GM19043 (cell line): Measurements from ENCODE around the gene ZSCAN9.

Experiments
- ATAC-seq: cut with Tn5 transposase; IDR thresholded peaks from one replicate; pipeline ENCODE4 v1.9.1; 2021; ENCODE audit warnings: low read depth; ENCODE audit not compliant: unreplicated experiment

ZSCAN9 gene

DNA sequence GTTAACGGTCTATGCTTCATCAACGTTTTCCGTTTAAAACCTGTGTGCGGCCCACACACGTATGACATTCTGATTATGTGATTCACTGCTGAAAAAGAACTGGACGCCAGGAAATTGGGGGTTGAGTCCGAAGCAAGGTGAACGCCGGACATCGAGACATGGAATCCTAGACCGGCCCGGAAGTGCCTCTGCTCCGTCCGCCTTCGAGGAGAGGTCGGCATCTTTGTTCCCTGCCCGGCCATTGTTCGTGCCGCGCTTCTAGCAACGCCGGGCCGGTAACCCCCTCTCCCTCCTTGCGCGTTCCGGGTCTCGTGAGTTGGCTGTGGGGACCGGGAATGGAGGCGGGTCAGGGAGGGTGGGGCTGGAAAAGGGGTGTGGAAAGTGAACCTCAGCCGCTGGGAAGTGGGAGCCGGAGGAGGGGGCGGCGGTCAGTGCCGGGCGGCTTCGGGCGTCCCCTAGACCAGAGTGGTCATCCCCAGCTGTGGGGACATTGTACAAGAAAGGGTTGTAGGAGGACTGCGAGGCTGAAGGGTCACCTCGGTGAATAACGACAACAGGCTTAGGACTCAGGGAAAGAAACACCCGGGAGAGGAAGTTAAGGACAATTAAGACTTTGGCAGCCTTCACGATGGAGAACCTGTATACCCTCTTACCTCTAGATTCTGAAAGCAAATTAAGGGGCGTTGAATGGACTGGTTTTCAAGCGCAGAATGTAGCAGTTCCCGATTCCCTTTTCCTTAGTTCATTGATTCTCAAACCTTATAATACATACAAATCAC, at the start of gene ZSCAN9:
Gene ZSCAN9 (plus strand): TSS at position 220 of the 779 bp plus-strand sequence. CDS start 1,810 bp downstream, outside the sequence.
- ATAC-seq: peak; percentile 92

DNA sequence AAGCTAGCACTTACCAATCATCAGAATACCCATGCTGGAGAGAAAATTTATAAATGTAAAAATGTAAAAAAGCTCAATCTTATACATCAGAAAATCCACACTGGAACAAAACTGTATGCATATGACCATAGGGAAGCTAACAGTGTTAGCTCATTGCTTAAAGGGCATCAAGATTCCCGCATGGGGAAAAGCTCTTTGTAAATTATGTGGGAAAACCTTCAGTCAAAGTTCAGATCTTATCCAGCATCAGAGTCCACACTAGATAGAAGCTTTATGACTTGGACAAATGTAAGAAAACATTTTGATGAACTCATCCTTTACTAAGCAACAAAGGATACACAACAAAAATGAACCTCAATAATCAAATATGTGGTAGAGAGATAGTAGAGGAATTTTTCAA, 48.7 kb upstream of the ZSCAN9 start:
- no peak for ATAC-seq

DNA sequence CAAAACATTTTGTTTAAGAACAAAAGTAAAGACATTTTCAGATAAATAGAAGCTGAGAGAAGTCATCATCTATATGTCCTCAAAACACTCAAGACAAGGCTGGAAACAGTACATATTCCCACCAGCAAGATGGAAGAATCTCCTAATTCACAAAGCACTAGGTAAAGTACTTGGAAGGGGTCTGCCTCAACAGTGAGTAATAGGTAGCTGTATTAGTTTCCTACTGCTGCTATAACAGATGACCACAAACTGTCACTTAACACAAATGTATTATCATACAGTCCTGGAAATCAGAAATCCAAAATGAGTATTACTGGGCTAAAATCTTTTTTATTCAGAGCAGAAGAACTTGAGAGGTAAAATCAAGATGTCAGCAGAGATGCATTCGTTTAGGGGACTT, 42.8 kb upstream of the ZSCAN9 start:
- no peak for ATAC-seq

DNA sequence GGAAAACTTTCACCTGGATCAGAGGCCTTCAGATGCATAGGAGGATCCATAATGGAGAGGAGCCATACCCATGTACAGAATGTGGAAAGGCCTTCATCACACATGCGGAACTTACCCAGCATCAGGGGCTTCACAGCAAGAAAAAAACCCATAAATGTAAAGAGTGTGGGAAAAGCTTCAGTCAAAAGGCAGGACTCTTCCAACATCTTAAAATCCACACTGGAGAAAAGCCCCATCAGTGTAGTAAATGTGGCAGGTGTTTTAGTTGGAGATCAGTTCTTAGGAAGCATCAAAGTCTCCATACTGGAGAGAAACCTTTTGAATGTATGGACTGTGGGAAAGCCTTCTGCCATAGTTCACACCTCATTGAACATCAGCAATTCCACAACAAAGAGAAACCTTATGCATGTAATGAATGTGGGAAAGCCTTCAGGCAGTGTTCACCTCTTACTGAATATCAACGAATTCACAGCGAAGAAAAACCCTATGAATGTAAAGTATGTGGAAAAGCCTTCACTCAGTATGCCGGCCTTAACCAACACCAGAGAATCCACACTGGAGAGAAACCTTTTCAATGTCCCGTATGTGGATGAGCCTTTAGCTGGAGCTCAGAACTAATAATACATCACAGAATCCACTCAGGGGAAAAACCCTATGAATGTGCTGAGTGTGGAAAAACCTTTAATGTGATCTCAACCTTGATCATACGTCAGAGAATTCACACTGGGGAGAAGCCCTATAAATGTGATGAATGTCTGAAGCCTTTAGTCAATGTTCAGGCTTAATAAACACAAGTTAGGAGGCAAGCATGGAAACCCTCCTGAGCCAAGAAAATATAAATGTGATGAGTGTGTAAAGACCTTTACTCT, 36.7 kb upstream of the ZSCAN9 start:
- ATAC-seq: no peak

DNA sequence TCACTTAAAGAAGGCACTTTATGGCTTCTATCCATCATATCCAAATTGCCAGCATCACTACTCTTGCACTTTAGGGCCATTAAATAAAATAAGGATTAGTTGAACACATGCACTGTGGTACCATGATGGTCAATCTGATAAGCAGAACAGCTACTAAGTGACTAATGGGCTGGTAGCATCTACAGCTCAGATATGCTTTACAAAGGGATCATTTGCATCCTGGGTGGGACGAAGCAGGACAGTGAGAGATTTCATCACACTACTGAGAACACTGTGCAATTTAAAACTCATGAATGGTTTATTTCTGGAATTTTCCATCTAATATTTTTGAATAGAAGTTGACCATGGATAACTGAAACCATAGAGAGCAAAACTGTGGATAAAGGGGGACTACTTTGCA, 25.1 kb upstream of the ZSCAN9 start:
- no peak for ATAC-seq

DNA sequence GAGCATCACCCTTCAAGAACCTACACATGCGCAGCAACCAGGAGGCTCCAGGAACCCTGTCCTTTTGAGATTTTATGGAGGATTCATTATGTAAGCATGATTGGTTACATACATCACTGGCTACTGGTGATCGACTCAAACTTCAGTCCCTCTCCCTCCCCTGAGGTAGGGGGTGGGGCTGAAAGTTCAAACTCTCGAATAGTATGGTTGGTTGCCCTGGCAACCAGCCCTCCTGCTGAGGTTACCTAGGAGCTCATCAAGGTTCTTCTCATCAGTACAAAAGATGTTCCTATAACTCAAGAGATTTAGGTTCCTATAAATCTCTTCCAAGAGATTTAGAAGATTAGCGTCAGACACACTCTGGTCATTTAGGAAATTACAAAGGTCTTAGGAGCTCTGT, 21.9 kb upstream of the ZSCAN9 start:
- no peak for ATAC-seq

DNA sequence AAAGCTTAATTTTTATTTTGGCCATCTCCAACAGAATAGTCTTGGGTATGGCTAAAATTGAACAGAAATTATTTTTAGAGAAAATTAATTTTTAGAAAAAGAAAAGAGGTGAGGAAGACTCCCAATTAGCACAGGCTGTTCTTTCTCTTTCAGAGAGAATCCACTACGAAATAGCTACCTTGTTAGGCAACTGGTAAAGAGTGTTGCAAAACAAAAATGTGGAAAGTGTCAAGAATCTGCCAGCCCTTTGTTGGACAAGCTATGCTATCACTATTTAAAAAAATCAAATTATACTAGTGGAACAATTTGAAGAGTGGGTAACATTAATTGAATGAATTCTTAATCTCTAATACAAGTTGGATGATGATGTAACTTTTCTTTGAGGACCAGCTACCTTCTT, 19.2 kb upstream of the ZSCAN9 start:
- ATAC-seq: no peak

DNA sequence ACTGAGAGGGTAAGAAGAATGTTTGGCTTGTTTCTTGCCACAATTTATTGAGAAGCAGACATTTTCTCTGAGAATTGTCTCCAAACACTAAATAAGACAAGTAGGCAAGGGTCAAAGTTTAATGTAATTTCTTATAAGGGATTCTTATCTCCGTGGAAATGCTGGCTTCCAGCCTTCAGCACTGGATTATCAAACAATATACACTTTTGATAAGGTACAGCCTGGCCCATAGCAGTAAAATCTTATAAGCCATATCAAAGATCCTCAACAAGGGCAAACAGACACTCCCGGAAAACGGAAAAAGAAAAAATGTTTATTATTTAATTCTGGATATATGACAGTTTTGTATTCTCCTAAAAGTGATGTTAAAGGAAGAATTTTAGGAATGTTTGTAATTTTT, 18.5 kb upstream of the ZSCAN9 start:
- no peak for ATAC-seq

DNA sequence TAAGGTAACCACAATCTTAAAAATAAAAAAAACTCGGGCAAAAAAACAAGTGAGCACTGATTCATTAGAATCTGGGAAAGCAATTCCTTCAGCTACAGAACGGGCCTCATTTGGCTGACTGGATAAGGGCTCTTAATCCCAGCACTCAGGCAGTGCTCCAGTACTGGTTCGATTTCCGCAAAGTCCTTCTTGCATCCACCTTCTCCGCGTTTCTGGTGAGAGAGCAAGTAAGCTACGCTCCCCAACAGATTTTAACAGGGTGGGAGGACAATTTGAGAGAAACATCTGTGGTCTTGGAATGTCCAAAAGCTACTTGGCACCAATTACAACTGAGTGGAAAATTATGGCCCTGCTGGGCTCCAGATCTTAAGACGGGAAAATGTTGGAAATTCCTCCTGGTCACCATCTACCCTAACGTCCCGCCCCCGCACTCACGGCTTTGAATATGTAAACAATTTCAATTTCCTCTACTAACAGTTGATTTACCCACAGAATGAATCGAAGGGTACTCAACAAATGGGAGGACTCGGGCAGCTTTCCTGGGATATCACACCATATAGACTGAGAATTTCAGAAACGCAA, 18.1 kb upstream of the ZSCAN9 start:
- no peak for ATAC-seq

DNA sequence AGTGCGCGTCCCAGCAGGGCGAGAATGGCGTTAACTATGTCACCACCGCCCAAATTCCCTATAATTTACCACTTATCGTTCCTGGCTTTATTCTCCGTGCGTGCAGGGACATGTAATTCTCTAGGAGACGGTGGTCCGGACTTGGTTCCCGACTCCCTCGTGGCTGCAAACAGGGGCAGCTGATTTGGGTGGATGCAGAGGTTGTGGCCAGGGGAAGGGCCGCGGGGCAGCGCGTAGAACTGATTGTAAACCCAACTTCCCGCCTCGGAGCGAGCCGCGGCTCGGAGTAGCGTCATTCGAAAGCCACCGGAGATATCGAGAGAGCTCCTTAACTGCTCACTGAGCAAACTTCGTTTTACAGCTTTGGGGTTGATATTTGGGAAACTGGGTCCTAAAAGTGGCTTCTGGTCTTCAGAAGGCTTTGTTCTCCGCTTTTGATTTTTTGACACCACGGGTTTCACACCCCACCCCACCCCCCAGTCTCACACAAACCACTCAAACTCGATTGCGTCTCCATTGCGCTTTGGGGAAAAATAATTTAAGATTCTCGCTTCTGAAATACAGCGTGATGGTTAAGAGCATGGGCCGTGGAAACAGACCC, 17.5 kb upstream of the ZSCAN9 start:
- ATAC-seq: no peak

DNA sequence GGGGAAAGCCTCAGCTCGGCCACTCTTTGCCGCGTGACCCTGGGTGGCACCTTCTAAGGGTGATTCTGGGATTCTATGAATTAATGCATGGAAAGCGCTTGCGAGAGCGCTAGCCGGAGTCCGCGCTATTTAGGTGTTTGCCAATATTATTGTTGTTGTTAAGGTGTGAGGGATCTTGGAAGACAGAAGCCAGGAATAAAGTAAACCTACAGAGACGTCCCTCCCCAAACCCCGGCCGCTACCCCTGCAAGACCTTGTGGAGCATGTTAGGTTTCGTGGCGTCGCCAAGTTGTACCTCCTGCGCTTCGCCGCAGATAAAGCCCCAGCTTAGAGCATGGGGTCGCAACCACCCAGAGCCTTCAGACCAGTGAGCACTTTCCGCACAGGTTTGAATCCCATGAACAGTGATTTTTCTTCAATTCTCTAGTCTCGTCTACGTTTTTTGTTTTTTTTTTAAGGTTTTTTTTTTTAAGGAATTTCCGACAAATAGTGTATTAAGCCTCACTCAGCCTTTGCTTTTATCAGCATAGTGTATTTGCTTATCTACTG, 16.9 kb upstream of the ZSCAN9 start:
- no peak for ATAC-seq

DNA sequence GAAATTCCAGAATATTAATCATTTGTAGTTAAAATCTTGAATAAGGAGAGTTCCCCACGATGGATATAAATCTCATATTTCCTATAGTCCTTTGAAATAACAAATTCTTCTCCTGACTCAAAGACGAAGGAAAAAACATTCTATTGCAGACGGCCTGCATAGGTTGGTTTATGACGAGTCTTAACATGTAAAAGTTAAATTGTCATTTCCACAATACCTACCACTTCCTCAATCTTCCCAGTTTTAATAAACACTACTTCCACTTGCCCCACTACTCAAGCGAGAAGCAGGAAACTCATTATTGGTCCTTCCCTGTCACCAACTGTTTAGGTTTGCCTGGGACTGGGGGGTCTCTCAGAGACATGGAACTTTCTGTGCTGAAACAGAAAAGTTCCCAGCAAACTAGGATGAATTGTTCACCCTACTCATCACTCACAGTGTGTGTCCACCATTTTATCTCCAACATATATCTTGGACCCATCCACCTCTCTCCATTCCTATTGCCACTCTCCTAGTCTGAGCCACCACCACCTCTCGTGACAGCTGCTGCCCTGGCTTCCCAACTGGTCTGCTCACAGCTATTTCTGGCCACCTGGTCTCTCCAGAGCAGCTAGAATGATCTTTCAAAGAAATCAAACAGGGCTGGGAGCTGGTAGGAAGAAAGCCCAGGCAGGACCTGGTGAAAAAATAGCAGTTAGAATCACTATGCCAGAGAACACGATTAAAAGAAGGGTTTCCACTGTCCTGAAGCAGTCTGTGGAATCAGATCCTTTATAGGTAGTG, 15.1 kb upstream of the ZSCAN9 start:
- no peak for ATAC-seq

DNA sequence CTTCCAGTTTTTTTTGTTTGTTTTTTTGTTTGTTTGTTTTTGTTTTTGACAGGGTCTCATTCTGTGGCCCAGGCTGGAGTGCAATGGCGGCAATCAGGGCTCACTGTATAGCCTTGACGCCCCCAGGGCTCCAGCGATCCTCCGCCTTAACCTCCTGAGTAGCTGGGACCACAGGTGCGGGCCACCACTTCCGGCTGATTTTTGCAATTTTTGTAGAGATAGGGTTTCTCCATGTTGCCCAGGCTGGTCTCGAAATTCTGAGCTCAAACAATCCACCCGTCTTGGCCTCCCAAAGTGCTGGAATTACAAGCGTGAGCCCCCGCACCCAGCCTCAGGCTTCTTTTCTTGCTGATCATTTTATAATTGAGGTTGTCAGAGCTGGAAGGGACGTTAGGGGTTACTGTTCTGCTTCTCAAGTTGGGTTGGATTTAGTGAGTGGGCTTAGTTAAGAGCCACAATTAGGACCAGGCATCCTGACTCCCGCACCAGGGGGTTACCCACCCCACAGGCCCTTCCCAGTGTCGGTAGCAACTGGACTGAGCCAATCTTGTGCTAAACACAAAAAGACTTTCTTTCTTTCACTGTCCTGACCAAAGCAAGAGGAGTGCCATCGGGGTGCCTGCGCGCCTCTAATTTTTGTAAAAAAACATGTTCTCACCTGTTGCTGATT, 13.1 kb upstream of the ZSCAN9 start:
- no peak for ATAC-seq

DNA sequence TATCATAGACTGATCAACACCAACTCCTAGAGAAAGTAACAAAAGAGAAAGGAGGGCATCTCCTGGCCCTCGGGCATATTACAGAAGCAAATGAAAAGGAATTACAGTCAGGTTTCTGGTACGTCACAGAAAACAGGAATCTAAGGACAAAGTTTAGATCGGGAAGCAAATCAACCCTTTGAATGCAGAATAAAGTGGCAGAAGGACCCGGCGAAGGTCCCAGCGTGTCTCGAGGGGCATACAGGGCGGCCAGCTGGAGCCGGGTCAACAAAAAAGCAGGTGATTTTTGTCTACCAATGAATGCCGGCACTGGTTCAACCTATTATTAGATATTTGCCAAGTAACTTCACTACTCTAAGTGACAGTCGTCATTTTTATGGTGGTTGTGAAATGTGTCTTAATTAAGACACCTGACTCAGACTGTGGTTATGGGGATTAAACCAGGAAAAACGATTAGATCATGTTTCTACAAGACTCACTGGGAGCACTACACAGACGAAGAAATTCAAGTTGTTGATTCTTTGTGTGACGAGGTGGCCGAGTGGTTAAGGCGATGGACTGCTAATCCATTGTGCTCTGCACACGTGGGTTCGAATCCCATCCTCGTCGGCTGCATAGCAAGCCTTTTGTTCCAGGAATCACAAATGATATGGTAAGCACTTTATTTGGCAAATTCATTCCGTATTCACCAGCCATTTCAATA, 12.4 kb upstream of the ZSCAN9 start:
- ATAC-seq: no peak

DNA sequence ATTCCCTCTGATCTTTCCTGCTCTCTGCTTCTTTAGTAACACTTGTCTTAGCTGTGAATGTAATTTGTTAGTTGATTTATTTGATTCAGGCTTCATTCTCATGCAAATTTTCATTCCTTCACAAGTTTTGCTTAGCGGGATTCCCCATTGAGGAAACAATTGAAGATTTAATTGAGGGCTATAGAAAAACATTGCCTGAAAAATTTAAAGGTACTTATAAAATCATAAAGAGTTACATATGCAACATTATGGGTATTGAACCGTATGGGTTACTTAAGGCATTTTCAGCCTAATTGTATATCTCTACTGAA, 11.9 kb upstream of the ZSCAN9 start:
- ATAC-seq: no peak

DNA sequence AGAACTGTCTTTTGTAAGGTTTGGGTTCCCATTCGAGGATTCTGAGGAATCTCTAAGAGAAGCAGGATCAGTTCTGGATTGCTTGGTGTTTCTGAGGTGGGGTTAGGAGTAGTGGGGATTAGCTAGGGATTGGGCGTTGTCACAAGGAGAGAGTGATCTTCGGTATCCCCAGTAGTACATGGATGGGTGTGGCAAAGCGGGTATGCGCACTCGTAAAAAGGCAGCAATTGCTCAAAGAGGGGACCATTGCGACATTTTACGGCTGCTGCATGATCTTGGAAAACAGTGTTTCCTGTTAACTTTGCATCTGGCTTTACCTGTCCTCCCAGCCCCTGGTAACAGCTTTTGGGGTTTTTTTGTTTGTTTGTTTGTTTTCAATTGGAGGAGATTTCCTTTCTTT, 9.7 kb upstream of the ZSCAN9 start:
- ATAC-seq: no peak

DNA sequence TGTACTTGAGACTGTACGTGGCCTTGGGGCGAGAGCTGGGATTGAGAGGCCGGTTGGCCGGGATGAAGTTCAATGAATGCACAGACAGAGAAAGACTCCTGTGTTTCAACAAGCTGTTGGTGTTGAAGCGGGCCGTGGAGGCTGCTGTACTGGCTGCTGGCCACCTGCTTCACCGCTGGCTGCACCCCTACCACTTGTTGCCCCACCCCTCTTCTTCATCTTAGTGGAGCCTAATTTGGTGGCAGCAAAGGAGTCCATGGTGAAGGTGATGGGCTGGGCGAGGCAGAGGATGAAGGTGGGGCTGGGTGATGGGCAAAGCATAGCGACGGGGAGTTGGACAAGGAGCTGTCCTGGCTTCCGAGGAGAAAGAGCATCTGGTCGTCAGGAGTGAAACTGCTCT, 7.2 kb upstream of the ZSCAN9 start:
- ATAC-seq: no peak

DNA sequence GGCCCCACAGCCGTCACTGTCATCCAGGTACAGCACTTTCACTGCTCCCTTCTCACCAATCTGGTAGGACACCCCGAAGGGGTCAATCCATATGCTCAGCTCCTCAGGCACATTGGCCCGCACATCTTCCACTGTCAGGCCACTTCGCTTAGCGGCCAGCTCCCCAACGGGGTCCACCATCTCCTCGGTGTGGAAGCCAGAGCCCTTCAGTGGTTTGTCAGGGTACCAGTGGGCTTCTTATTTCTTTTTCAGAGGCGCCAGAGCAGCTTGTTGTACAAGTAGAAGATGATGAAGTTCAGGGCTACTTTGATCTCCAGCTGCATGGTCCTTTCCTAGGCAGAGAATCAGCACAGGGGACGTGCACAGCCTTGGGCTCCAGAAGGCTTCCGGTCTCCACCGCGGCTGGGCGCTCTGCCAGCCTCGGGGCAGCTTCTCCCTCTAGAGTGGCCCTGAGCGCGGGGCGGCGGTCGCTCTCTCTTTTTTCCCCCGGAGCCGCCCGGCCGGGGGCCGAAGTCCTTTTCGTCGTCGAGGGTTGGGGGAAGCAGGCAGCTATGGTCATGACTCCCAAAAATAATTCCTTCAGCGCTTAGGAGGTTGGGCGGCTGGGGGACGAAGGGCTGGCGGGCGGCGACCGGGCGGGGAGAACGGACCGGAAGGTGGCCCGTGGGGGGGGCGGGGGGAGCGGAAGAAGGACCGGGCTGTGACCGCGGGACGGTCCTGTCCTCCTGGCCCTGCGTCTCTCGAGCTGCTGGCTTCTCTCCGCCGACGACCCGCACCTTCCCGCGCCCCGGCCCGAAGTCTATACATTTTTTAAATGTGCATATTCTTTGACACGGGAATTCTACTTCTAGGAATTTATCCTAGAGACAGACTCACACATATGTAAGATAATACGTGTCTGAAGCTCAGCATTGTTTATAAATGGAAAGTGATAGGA, 6.5 kb upstream of the ZSCAN9 start:
- ATAC-seq: peak; percentile 84
